SK-N-SH treated with all-trans-retinoic acid at 6 μM for 48 hours (cell line): ENCODE results near the gene DCAF6.

ENCODE experiments used
- ATAC-seq: fragments of 200-7000 bp; cut with Tn5 transposase; 3 replicates; pipeline ENCODE4 v1.9.1; 2020; ENCODE audit warnings: mild to moderate bottlenecking, moderate library complexity
- ARNTL ChIP-seq: fragments of 450-650 bp; formaldehyde crosslinking; IDR thresholded peaks from 2 replicates; pipeline ENCODE4 v1.5.0; 2020; ENCODE audit warnings: low read depth, mild to moderate bottlenecking, moderate library complexity, borderline replicate concordance
- BACH2 ChIP-seq: fragments of 250-450 bp; sonication (Bioruptor Pico); IDR thresholded peaks from 2 replicates; pipeline ENCODE4 v1.9.0; 2021; ENCODE audit warnings: mild to moderate bottlenecking, borderline replicate concordance
- CSDC2 ChIP-seq: fragments of 250-450 bp; sonication (Bioruptor Pico); IDR thresholded peaks from 2 replicates; pipeline ENCODE4 v1.5.0; 2020; ENCODE audit warnings: mild to moderate bottlenecking, moderate library complexity
- ESRRG ChIP-seq: fragments of 250-450 bp; sonication (Bioruptor Pico); IDR thresholded peaks from 2 replicates; pipeline ENCODE4 v1.6.1; 2021; ENCODE audit warnings: mild to moderate bottlenecking
- GLIS3 ChIP-seq: fragments of 250-450 bp; sonication (Bioruptor Pico); IDR thresholded peaks from 2 replicates; pipeline ENCODE4 v1.5.0; 2020; ENCODE audit warnings: mild to moderate bottlenecking, moderate library complexity
- ISL1 ChIP-seq: fragments of 250-450 bp; sonication (Bioruptor Pico); IDR thresholded peaks from 2 replicates; pipeline ENCODE4 v2.1.2; 2022; ENCODE audit warnings: mild to moderate bottlenecking, moderate library complexity
- OSR1 ChIP-seq: fragments of 250-450 bp; sonication (Bioruptor Pico); IDR thresholded peaks from 2 replicates; pipeline ENCODE4 v1.8.0; 2022; ENCODE audit warnings: moderate library complexity, mild to moderate bottlenecking, inconsistent platforms
- PPARA ChIP-seq: fragments of 250-450 bp; sonication (Bioruptor Pico); IDR thresholded peaks from 2 replicates; pipeline ENCODE4 v1.5.0; 2020; ENCODE audit warnings: mild to moderate bottlenecking, borderline replicate concordance
- RARB ChIP-seq: fragments of 250-450 bp; sonication (Bioruptor Pico); IDR thresholded peaks from 2 replicates; pipeline ENCODE4 v1.8.0; 2021; ENCODE audit warnings: mild to moderate bottlenecking, moderate library complexity
- SNAI2 ChIP-seq: fragments of 250-450 bp; sonication (Bioruptor Pico); IDR thresholded peaks from 2 replicates; pipeline ENCODE4 v1.5.0; 2020; ENCODE audit warnings: mild to moderate bottlenecking, moderate library complexity
- TCF4 ChIP-seq: fragments of 250-450 bp; sonication (Bioruptor Pico); IDR thresholded peaks from 2 replicates; pipeline ENCODE4 v1.8.0; 2021; ENCODE audit warnings: mild to moderate bottlenecking, moderate library complexity, borderline replicate concordance
- TOX ChIP-seq: fragments of 250-450 bp; sonication (Bioruptor Pico); IDR thresholded peaks from 2 replicates; pipeline ENCODE4 v1.8.0; 2021; ENCODE audit warnings: mild to moderate bottlenecking, moderate library complexity, borderline replicate concordance
- ZC3H10 ChIP-seq: fragments of 250-450 bp; sonication (Bioruptor Pico); IDR thresholded peaks from 2 replicates; pipeline ENCODE4 v1.5.1; 2021; ENCODE audit warnings: mild to moderate bottlenecking, moderate library complexity
- ZFP3 ChIP-seq: fragments of 250-450 bp; sonication (Bioruptor Pico); IDR thresholded peaks from 2 replicates; pipeline ENCODE4 v1.5.0; 2020; ENCODE audit warnings: mild to moderate bottlenecking, moderate library complexity
- ZFP30 ChIP-seq: fragments of 450-650 bp; formaldehyde crosslinking; IDR thresholded peaks from 2 replicates; pipeline ENCODE4 v1.5.0; 2022; ENCODE audit warnings: mild to moderate bottlenecking, moderate library complexity
- ZNF565 ChIP-seq: fragments of 450-650 bp; formaldehyde crosslinking; conservative IDR thresholded peaks from 2 replicates; pipeline ENCODE4 v1.5.0; 2020; ENCODE audit warnings: low read depth, mild to moderate bottlenecking, moderate library complexity
- ZNF8 ChIP-seq: fragments of 450-650 bp; formaldehyde crosslinking; IDR thresholded peaks from 2 replicates; pipeline ENCODE4 v1.5.0; 2020; ENCODE audit warnings: mild to moderate bottlenecking, moderate library complexity
- TF ChIP-seq, protein P1 (sequence below): fragments of 250-450 bp; sonication (Bioruptor Pico); IDR thresholded peaks from 2 replicates; pipeline ENCODE4 v1.8.0; 2020; ENCODE audit warnings: mild to moderate bottlenecking, moderate library complexity, borderline replicate concordance
- TF ChIP-seq, protein P2 (sequence below): fragments of 250-450 bp; sonication (Bioruptor Pico); IDR thresholded peaks from 2 replicates; pipeline ENCODE4 v1.5.1; 2021; ENCODE audit warnings: mild to moderate bottlenecking, moderate library complexity
- TF ChIP-seq, protein P3 (sequence below): fragments of 250-450 bp; sonication (Bioruptor Pico); IDR thresholded peaks from 2 replicates; pipeline ENCODE4 v1.8.0; 2021; ENCODE audit warnings: low read depth, mild to moderate bottlenecking, moderate library complexity, borderline replicate concordance
- TF ChIP-seq, protein P4 (sequence below): fragments of 250-450 bp; sonication (Bioruptor Pico); IDR thresholded peaks from 2 replicates; pipeline ENCODE4 v1.5.1; 2020; ENCODE audit warnings: low read depth, mild to moderate bottlenecking, moderate library complexity
- TF ChIP-seq, protein P5 (sequence below): fragments of 250-450 bp; sonication (Bioruptor Pico); IDR thresholded peaks from 2 replicates; pipeline ENCODE4 v1.5.0; 2020; ENCODE audit warnings: mild to moderate bottlenecking, moderate library complexity

Gene DCAF6

DNA sequence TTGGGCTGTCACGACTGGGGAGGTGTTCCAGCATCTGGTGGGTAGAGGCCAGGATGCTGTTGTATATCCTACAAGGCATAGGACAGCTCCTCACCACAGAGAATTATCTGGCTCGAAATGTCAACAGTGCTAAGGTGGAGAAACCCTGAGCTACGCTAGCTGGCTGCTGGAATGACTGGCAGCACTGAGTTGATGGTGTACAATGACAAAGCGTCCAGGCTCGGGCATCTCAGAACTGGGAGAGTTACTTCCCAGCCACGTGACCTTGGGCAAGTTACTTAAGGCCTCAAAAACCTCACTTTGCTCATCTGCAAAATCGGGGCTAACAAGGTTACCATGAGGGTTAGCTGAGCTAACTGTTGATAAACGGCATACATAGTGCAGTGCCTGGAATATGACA lies 164.9 kb downstream of the DCAF6 start:
- TF ChIP-seq ZFP3 (no peak), OSR1 (CRISPR knock-in tag) (no peak), BACH2 (CRISPR knock-in tag) (no peak), TOX (CRISPR knock-in tag) (no peak), CSDC2 (CRISPR knock-in tag) (no peak), ZFP30 (CRISPR knock-in tag) (no peak)
- TF ChIP-seq, protein P1, sequence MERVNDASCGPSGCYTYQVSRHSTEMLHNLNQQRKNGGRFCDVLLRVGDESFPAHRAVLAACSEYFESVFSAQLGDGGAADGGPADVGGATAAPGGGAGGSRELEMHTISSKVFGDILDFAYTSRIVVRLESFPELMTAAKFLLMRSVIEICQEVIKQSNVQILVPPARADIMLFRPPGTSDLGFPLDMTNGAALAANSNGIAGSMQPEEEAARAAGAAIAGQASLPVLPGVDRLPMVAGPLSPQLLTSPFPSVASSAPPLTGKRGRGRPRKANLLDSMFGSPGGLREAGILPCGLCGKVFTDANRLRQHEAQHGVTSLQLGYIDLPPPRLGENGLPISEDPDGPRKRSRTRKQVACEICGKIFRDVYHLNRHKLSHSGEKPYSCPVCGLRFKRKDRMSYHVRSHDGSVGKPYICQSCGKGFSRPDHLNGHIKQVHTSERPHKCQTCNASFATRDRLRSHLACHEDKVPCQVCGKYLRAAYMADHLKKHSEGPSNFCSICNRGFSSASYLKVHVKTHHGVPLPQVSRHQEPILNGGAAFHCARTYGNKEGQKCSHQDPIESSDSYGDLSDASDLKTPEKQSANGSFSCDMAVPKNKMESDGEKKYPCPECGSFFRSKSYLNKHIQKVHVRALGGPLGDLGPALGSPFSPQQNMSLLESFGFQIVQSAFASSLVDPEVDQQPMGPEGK (CRISPR knock-in tag): no peak
- TF ChIP-seq, protein P2, sequence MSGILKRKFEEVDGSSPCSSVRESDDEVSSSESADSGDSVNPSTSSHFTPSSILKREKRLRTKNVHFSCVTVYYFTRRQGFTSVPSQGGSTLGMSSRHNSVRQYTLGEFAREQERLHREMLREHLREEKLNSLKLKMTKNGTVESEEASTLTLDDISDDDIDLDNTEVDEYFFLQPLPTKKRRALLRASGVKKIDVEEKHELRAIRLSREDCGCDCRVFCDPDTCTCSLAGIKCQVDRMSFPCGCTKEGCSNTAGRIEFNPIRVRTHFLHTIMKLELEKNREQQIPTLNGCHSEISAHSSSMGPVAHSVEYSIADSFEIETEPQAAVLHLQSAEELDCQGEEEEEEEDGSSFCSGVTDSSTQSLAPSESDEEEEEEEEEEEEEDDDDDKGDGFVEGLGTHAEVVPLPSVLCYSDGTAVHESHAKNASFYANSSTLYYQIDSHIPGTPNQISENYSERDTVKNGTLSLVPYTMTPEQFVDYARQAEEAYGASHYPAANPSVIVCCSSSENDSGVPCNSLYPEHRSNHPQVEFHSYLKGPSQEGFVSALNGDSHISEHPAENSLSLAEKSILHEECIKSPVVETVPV (CRISPR knock-in tag): no peak
- ATAC-seq: no peak

DNA sequence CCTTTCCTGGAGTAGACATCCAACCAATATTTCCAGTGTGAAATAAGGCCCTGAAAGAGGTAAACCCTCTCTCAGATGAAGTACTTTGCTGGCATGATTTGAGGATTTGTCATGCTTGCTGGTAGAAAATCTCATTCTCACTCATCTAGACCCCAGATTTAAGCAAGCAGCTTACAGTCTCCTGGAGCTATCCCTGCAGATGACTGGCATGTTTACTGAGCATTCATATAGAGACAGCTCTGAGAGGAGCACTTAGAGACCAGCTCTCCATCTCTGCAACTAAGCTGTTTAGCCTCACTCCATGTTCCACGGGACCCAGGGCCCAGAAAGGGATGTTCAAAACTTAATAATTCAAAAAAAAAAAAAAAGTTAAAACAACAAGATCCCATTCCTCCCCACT lies 166.0 kb downstream of the DCAF6 start:
- TF ChIP-seq, protein P2 (CRISPR knock-in tag): no peak
- TF ChIP-seq RARB (CRISPR knock-in tag): no peak
- TF ChIP-seq ISL1 (CRISPR knock-in tag): no peak
- TF ChIP-seq ZFP3: no peak
- TF ChIP-seq CSDC2 (CRISPR knock-in tag): no peak
- TF ChIP-seq, protein P3, sequence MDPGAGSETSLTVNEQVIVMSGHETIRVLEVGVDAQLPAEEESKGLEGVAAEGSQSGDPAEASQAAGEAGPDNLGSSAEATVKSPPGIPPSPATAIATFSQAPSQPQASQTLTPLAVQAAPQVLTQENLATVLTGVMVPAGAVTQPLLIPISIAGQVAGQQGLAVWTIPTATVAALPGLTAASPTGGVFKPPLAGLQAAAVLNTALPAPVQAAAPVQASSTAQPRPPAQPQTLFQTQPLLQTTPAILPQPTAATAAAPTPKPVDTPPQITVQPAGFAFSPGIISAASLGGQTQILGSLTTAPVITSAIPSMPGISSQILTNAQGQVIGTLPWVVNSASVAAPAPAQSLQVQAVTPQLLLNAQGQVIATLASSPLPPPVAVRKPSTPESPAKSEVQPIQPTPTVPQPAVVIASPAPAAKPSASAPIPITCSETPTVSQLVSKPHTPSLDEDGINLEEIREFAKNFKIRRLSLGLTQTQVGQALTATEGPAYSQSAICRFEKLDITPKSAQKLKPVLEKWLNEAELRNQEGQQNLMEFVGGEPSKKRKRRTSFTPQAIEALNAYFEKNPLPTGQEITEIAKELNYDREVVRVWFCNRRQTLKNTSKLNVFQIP (CRISPR knock-in tag): no peak
- TF ChIP-seq TOX (CRISPR knock-in tag): no peak
- TF ChIP-seq, protein P4, sequence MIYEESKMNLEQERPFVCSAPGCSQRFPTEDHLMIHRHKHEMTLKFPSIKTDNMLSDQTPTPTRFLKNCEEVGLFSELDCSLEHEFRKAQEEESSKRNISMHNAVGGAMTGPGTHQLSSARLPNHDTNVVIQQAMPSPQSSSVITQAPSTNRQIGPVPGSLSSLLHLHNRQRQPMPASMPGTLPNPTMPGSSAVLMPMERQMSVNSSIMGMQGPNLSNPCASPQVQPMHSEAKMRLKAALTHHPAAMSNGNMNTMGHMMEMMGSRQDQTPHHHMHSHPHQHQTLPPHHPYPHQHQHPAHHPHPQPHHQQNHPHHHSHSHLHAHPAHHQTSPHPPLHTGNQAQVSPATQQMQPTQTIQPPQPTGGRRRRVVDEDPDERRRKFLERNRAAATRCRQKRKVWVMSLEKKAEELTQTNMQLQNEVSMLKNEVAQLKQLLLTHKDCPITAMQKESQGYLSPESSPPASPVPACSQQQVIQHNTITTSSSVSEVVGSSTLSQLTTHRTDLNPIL: no peak
- no peak for TF ChIP-seq ZNF8 (CRISPR knock-in tag)
- no peak for TF ChIP-seq OSR1 (CRISPR knock-in tag)
- no peak for TF ChIP-seq BACH2 (CRISPR knock-in tag)
- TF ChIP-seq ZC3H10 (CRISPR knock-in tag): no peak
- TF ChIP-seq TCF4: no peak
- no peak for ATAC-seq

DNA sequence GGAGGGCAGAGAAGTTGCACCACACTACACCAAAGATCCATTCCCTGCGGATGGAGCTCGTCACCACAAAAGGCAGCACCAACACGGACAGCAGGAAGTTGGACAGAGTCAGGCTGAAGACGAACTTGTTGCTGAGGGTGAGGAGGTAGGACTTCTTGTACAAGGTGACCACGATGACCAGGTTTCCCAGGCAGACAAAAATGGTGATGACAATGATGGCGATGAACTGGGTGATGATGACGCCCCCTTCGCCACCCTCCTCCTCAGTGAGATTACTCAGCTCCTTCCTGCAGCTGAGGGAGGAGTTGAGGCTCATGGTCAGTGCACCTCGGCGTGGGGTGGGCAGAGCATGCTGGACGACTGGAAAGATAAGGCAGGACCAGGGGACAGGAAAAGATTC lies 168.1 kb downstream of the DCAF6 start:
- no peak for ATAC-seq
- no peak for TF ChIP-seq CSDC2 (CRISPR knock-in tag)
- no peak for TF ChIP-seq ZFP3
- TF ChIP-seq TCF4: no peak
- TF ChIP-seq RARB (CRISPR knock-in tag): no peak
- no peak for TF ChIP-seq ARNTL (CRISPR knock-in tag)
- TF ChIP-seq, protein P4: no peak
- TF ChIP-seq ZNF565 (CRISPR knock-in tag): no peak
- no peak for TF ChIP-seq ESRRG
- TF ChIP-seq TOX (CRISPR knock-in tag): no peak
- TF ChIP-seq, protein P5, sequence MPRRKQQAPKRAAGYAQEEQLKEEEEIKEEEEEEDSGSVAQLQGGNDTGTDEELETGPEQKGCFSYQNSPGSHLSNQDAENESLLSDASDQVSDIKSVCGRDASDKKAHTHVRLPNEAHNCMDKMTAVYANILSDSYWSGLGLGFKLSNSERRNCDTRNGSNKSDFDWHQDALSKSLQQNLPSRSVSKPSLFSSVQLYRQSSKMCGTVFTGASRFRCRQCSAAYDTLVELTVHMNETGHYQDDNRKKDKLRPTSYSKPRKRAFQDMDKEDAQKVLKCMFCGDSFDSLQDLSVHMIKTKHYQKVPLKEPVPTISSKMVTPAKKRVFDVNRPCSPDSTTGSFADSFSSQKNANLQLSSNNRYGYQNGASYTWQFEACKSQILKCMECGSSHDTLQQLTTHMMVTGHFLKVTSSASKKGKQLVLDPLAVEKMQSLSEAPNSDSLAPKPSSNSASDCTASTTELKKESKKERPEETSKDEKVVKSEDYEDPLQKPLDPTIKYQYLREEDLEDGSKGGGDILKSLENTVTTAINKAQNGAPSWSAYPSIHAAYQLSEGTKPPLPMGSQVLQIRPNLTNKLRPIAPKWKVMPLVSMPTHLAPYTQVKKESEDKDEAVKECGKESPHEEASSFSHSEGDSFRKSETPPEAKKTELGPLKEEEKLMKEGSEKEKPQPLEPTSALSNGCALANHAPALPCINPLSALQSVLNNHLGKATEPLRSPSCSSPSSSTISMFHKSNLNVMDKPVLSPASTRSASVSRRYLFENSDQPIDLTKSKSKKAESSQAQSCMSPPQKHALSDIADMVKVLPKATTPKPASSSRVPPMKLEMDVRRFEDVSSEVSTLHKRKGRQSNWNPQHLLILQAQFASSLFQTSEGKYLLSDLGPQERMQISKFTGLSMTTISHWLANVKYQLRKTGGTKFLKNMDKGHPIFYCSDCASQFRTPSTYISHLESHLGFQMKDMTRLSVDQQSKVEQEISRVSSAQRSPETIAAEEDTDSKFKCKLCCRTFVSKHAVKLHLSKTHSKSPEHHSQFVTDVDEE: no peak
- TF ChIP-seq, protein P1 (CRISPR knock-in tag): no peak
- TF ChIP-seq PPARA (CRISPR knock-in tag): no peak
- TF ChIP-seq GLIS3 (CRISPR knock-in tag): no peak
- no peak for TF ChIP-seq SNAI2 (CRISPR knock-in tag)
- TF ChIP-seq ISL1 (CRISPR knock-in tag): no peak
